HepG2 (cell line): Measurements from ENCODE around the gene PPP2R2B. TPM values are rescaled to one million over a fixed set of nuclear protein-coding genes. Genes with fewer than 3 reads are reported as not detected.

Source experiments
- ATAC-seq: fragments of 200-7000 bp; cut with Tn5 transposase; 3 replicates; pipeline ENCODE4 v1.9.1; 2020; ENCODE audit warnings: mild to moderate bottlenecking, moderate library complexity
- BruUV-seq: library from RNA; stranded (reverse); fragments of 400-500 nt; replicated peaks from 2 replicates; lab custom pipeline; 2021; lab: Mats Ljungman, UMichigan
- CTCF ChIA-PET: fragments of 300-600 bp; formaldehyde crosslinking; extraction: SDS; loops from one replicate; lab custom pipeline; 2021; ENCODE audit warnings: low total read pairs, inconsistent platforms, low intra/inter-chr PET ratio; lab: Yijun Ruan, JAX
- POLR2A ChIA-PET: fragments of 350-600 bp; sonication (Branson Sonifier 250); formaldehyde crosslinking; loops from one replicate; lab custom pipeline; 2020; ENCODE audit warnings: antibody characterized with exemption, inconsistent platforms; lab: Yijun Ruan, JAX
- DNase-seq: peaks from one replicate; pipeline ENCODE4 v3.0.0-alpha.2; 2015; ENCODE audit warnings: low spot score
- FAIRE-seq: peaks from 3 replicates; lab custom pipeline; 2011; peaks lifted over from hg19 to GRCh38; lab: Jason Lieb, UNC
- H2AFZ ChIP-seq: one replicate; pipeline ENCODE4 v1.6.1; 2011; ENCODE audit warnings: low read length, inconsistent platforms
- H3K27ac ChIP-seq: fragments of 300-600 bp; 3 replicates; pipeline ENCODE4 v1.8.0; 2011; ENCODE audit warnings: mixed run types, mild to moderate bottlenecking, mixed read lengths, low read length, inconsistent platforms; ENCODE audit not compliant: insufficient read depth; ENCODE audit errors: extremely low read length
- H3K27me3 ChIP-seq, 2 experiments: fragments of 200-600 bp in 1 of 2; 2 replicates in 1 of 2; 3 replicates in 1 of 2; pipeline versions ENCODE4 v1.6.0 to v1.8.0; 2011; ENCODE audit warnings: low read length in 2 of 2, mild to moderate bottlenecking in 2 of 2, moderate library complexity in 2 of 2, inconsistent platforms in 1 of 2; ENCODE audit not compliant: insufficient read depth in 2 of 2, control insufficient read depth in 1 of 2
- H3K36me3 ChIP-seq, 2 experiments: fragments of 200-600 bp in 1 of 2; replicated peaks in 1 of 2; 2 replicates in 1 of 2; 3 replicates in 1 of 2; pipeline versions ENCODE4 v1.5.1 to v1.8.0; 2011; ENCODE audit warnings: low read length in 2 of 2, inconsistent platforms in 1 of 2; ENCODE audit not compliant: insufficient read depth in 2 of 2, control insufficient read depth in 1 of 2
- H3K4me1 ChIP-seq: 2 replicates; pipeline ENCODE4 v1.5.1; 2012; ENCODE audit warnings: low read length, inconsistent platforms; ENCODE audit not compliant: insufficient read depth
- H3K4me2 ChIP-seq: 2 replicates; pipeline ENCODE4 v1.6.0; 2011; ENCODE audit warnings: low read depth, low read length, inconsistent platforms
- H3K4me3 ChIP-seq, 3 experiments: fragments of 200-600 bp in 1 of 3; sonication (generic), shearing (Covaris generic) in 1 of 3; replicated peaks in 1 of 3; 2 replicates each; pipeline ENCODE4 v1.5.1; 2011 to 2016; ENCODE audit warnings: low read length in 3 of 3, inconsistent platforms in 2 of 3, low read depth in 2 of 3, mild to moderate bottlenecking in 2 of 3, control low read depth in 1 of 3, mixed read lengths in 1 of 3; ENCODE audit not compliant: insufficient read depth in 1 of 3
- H3K79me2 ChIP-seq: one replicate; pipeline ENCODE4 v1.6.1; 2011; ENCODE audit warnings: low read length, inconsistent platforms; ENCODE audit not compliant: insufficient read depth
- H3K9ac ChIP-seq: 2 replicates; pipeline ENCODE4 v1.6.0; 2011; ENCODE audit warnings: mild to moderate bottlenecking, low read depth, low read length, inconsistent platforms; ENCODE audit not compliant: insufficient read depth
- H3K9me3 ChIP-seq: 2 replicates; pipeline ENCODE4 v1.5.1; 2012; ENCODE audit warnings: mild to moderate bottlenecking, low read length
- H4K20me1 ChIP-seq: 2 replicates; pipeline ENCODE4 v1.6.0; 2011; ENCODE audit warnings: inconsistent platforms, mild to moderate bottlenecking, low read length, moderate library complexity; ENCODE audit not compliant: insufficient read depth
- IRF1 ChIP-seq: sonication (generic); formaldehyde crosslinking; IDR thresholded peaks from 2 replicates; pipeline ENCODE4 v1.4.0; 2020; ENCODE audit warnings: low read depth, mild to moderate bottlenecking, missing genetic modification reagents
- MAFF ChIP-seq: IDR thresholded peaks from 2 replicates; pipeline ENCODE4 v1.6.1; 2011; ENCODE audit warnings: low read depth, low read length, improper control_type of control experiment
- MAFK ChIP-seq, 2 experiments: IDR thresholded peaks in 1 of 2; conservative IDR thresholded peaks in 1 of 2; 2 replicates each; pipeline ENCODE4 v1.6.1; 2011; ENCODE audit warnings: improper control_type of control experiment in 2 of 2, low read length in 2 of 2
- MYNN ChIP-seq: sonication (generic); formaldehyde crosslinking; IDR thresholded peaks from 2 replicates; pipeline ENCODE4 v1.4.0; 2020; ENCODE audit warnings: mild to moderate bottlenecking, low read depth, missing genetic modification reagents
- NFYC ChIP-seq: IDR thresholded peaks from 2 replicates; pipeline ENCODE4 v1.6.1; 2016; ENCODE audit warnings: missing genetic modification reagents, missing compliant biosample characterization
- PCBP2 ChIP-seq: fragments of 200-400 bp; formaldehyde crosslinking; optimal IDR thresholded peaks from 2 replicates; pipeline ENCODE3; 2018; ENCODE audit warnings: low read length, low read depth; ENCODE audit not compliant: poor library complexity, severe bottlenecking
- RARG ChIP-seq: sonication (generic); formaldehyde crosslinking; IDR thresholded peaks from 2 replicates; pipeline ENCODE4 v1.4.0; 2020; ENCODE audit warnings: low read depth, mild to moderate bottlenecking, missing genetic modification reagents
- RNF2 ChIP-seq: fragments of 450-650 bp; conservative IDR thresholded peaks from 2 replicates; pipeline ENCODE4 v1.6.1; 2016; ENCODE audit warnings: low read depth
- WIZ ChIP-seq: sonication (generic); formaldehyde crosslinking; IDR thresholded peaks from 2 replicates; pipeline ENCODE4 v1.5.1; 2020; ENCODE audit warnings: mild to moderate bottlenecking, missing genetic modification reagents
- ZBTB44 ChIP-seq: sonication (generic); formaldehyde crosslinking; IDR thresholded peaks from 2 replicates; pipeline ENCODE4 v1.4.0; 2020; ENCODE audit warnings: missing genetic modification reagents
- ZFP41 ChIP-seq: sonication (generic); formaldehyde crosslinking; IDR thresholded peaks from 2 replicates; pipeline ENCODE4 v1.4.0; 2020; ENCODE audit warnings: mild to moderate bottlenecking, missing genetic modification reagents, borderline replicate concordance
- ZNF354B ChIP-seq: sonication (generic); formaldehyde crosslinking; IDR thresholded peaks from 2 replicates; pipeline ENCODE4 v1.8.0; 2022; ENCODE audit warnings: mild to moderate bottlenecking, missing genetic modification reagents
- ZNF703 ChIP-seq: sonication (generic); formaldehyde crosslinking; IDR thresholded peaks from 2 replicates; pipeline ENCODE4 v1.5.1; 2020; ENCODE audit warnings: missing genetic modification reagents, mild to moderate bottlenecking, moderate library complexity, borderline replicate concordance
- ZNF770 ChIP-seq: sonication (generic); formaldehyde crosslinking; IDR thresholded peaks from 2 replicates; pipeline ENCODE4 v1.5.0; 2020; ENCODE audit warnings: mild to moderate bottlenecking, missing genetic modification reagents
- ZNF83 ChIP-seq: sonication (generic); formaldehyde crosslinking; IDR thresholded peaks from 2 replicates; pipeline ENCODE4 v1.4.0; 2020; ENCODE audit warnings: missing genetic modification reagents, mild to moderate bottlenecking, borderline replicate concordance
- WGBS: methylation state at CpG from one replicate; pipeline ENCODE4 v1.1.6; 2017; ENCODE audit warnings: low lambda C conversion rate; 5-methylcytosine and 5-hydroxymethylcytosine counted together
- in situ Hi-C: cut with HindIII; loops from 2 replicates; pipeline ENCODE4 v1.10.0; 2017; ENCODE audit warnings: low pct_unique_long_range_greater_than_20kb; ENCODE audit not compliant: extremely low pct_ligation_motif_present
- intact Hi-C: fragments of 100-400 bp; cut with micrococcal nuclease; formaldehyde crosslinking; loops from one replicate; pipeline ENCODE4 v1.10.0; 2022; ENCODE audit not compliant: unreplicated experiment
- polyA plus RNA-seq, 8 experiments: library from polyadenylated mRNA; depleted of rRNA in 3 of 8; stranded (reverse) in 7 of 8; unstranded in 1 of 8; fragments of >200 nt; fragmentation: Illumina TruSeq in 4 of 8; extraction: Trizol in 4 of 8; gene quantifications; 2 replicates each; pipeline versions ENCODE4 v1.2.1 to v1.2.3, GENCODE V29; 2011 to 2016; ENCODE audit warnings: low read depth in 4 of 8, missing spikeins in 1 of 8, mixed read lengths in 1 of 8; ENCODE audit not compliant: insufficient read depth in 1 of 8
- total RNA-seq, 5 experiments: library from RNA; depleted of rRNA; stranded (reverse); fragments of >200 nt; fragmentation: Illumina TruSeq; extraction: Trizol; gene quantifications; 2 replicates each; pipeline ENCODE4 v1.2.3, GENCODE V29; 2016; ENCODE audit warnings: low read depth in 1 of 5

The PPP2R2B gene
- total and polyA plus RNA-seq, 2 of the 13 experiments (the other 11 are each of a cell fraction or from before 2014, with no cell fraction given): not detected

- no peak overlapping the region for H3K4me3 ChIP-seq
- no peak for ATAC-seq
- no peak for FAIRE-seq
- DNase-seq: no peak
- WGBS: 63% methylated on average over 5 of the region's 5 CpGs
- no peaks in the 10 kb centered on the region for H3K79me2 ChIP-seq
- TF ChIP-seq MAFK (conservative IDR thresholded peaks at IDR 0.05 in 1 of 2, IDR thresholded peaks at IDR 0.05 in 1 of 2; ENCODE audit: low read length in 2 of 2): peak in 1 of 2 experiments; percentile 31; a peak in 1 of 4 replicates
- TF ChIP-seq MAFF: 0 out of 2 replicates have a peak, but pooled peaks have one; percentile 13
- TF ChIP-seq ZNF703 (CRISPR knock-in tag): no peak
- H2AFZ ChIP-seq: no peak overlapping the region
- H3K9ac ChIP-seq: no peak overlapping the region
- H3K36me3 ChIP-seq: no peaks in the 10 kb centered on the region
- H3K27me3 ChIP-seq: no peaks in the 10 kb centered on the region
- H4K20me1 ChIP-seq: no peaks in the 10 kb centered on the region
- in situ Hi-C loops: no loop called here
- POLR2A ChIA-PET: no interaction called here
- H3K9me3 ChIP-seq: no peaks in the 10 kb centered on the region
- H3K27ac ChIP-seq: no peak overlapping the region
- CTCF ChIA-PET: interaction anchor here (1.2 kb wide), 1 partner anchor 57 kb away, joined by 4 read pairs; no protein-coding TSS in a partner anchor
- intact Hi-C loops: loop anchor here (5.0 kb wide), 1 partner anchor 81 kb away; no protein-coding TSS in a partner anchor
- BruUV-seq: no TSS peak
- no peak overlapping the region for H3K4me2 ChIP-seq
- H3K4me1 ChIP-seq: peaks cover 10% of the 10 kb centered on the region
Observed at GRCh38 chr5:146623009-146623408, 255.5 kb downstream of the PPP2R2B start.

- ATAC-seq: no peak
- Histone ChIP-seq H3K27ac (no peak overlapping the region), H3K4me1 (peaks cover 12% of the 10 kb centered on the region), H4K20me1 (no peaks in the 10 kb centered on the region), H3K79me2 (no peaks in the 10 kb centered on the region), H3K4me2 (no peak overlapping the region), H3K36me3 (no peaks in the 10 kb centered on the region), H3K4me3 (no peak overlapping the region), H3K9me3 (no peaks in the 10 kb centered on the region), H2AFZ (no peak overlapping the region), H3K27me3 (no peaks in the 10 kb centered on the region), H3K9ac (no peak overlapping the region)
- POLR2A ChIA-PET: no interaction called here
- intact Hi-C loops: loop anchor here (5.0 kb wide), 1 partner anchor 80 kb away; no protein-coding TSS in a partner anchor
- CTCF ChIA-PET: interaction anchor here (1.2 kb wide), 1 partner anchor 57 kb away, joined by 4 read pairs; no protein-coding TSS in a partner anchor
- no peak for FAIRE-seq
- DNase-seq: no peak
- 0% methylated on average over 1 of the region's 1 CpG for WGBS
- in situ Hi-C loops: no loop called here
- BruUV-seq: no TSS peak
- TF ChIP-seq WIZ (CRISPR knock-in tag) (no peak), NFYC (no peak), ZNF770 (CRISPR knock-in tag) (no peak), ZNF83 (no peak), ZFP41 (no peak), IRF1 (no peak), PCBP2 (no peak), ZBTB44 (CRISPR knock-in tag) (no peak), MYNN (CRISPR knock-in tag) (no peak), RNF2 (no peak), ZNF354B (no peak), RARG (no peak)
Observed at GRCh38 chr5:146622391-146622790, 256.2 kb downstream of the PPP2R2B start.
